Jurkat, Clone E6-1 (cell line): ENCODE data around the gene ZNF385B.

Experiments
- DNase-seq: peaks from one replicate; pipeline ENCODE4 v3.0.0-alpha.2; 2011; ENCODE audit warnings: low read depth, low spot score
- H3K4me3 ChIP-seq: 2 replicates; pipeline ENCODE4 v1.5.1; 2011; ENCODE audit warnings: mild to moderate bottlenecking, low read length, control low read depth, moderate library complexity

Gene ZNF385B

DNA sequence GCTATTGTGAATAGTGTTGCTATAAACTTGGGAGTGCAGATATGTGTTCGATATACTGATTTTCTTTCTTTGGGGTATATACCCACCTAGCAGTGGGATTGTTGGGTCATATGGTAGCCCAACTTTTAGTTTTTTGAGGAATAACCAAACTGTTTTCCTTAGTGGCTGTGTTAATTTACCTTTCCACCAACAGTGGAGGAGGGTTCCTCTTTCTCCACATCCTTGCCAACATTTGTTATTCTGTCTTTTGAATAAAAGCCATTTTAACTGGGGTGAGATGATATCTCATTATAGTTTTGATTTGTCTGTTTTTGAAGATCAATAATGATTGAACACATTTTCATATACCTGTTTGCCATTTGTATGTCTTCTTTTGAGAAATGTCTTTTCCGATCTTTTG, 314.8 kb downstream of the ZNF385B start:
- no peak for DNase-seq
- H3K4me3 ChIP-seq = no peak overlapping the region

DNA sequence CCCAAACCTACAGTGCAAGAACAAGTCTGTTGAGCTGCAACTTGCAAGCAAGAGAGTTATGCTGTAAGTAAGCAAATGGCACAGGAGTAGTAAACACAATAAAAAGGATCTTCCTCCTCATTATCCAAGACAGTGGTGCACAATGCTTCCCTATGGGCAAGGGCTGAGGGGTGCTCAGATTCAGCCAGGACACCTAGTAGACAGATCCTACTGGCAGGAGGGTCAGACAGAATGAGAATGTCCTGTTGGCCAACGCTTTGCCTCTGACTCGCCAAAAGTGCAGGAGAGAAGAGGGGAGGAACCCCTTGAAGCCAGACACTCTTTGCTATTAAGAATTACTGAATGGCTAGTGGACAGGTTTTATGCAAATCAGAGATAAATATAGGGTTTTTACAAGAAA, 316.4 kb downstream of the ZNF385B start:
- no peak overlapping the region for H3K4me3 ChIP-seq
- no peak for DNase-seq

DNA sequence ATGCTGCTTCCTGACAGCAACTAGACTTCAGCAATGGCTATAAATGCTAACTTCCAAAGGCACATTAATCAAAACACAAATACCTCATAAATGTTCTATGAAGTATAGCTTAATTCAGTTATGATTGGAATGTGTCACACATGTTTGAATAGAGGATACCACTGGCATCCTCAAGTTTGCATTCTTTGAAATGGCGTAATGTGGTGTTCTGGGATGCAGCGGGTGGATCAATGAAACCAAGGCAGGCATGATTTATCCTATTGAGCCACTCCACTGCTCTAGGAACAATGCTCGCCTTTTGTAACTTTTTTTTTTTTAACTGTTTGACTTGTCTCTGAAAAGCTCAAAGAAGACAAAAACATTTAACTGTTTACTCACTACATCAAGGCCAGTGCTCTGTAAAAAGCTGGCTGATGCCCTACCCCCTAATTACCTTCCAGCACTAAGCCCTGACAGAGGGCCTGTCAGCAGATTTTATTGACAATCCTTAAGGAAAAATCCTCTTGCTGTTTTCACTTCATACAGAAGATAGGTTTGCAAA, 318.0 kb downstream of the ZNF385B start:
- no peak overlapping the region for H3K4me3 ChIP-seq
- no peak for DNase-seq

DNA sequence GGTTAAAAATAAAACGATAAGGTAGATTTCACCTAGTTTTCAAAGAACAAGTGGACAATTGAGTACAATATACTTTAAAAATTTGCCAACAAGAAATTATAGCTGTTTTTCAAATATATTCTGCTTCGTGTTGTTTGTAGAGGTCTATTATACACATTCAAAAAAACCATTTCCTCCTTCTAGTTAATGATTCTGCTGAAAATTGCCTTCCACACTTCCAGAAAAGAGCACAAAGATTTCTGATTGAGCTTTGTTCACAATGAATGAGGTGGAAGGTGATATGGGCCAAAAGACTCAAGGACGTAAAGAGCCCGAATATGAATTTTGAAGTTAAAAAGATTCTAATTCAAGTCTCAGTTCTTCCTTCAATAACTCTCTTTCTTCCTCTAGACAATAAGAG, 319.8 kb downstream of the ZNF385B start:
- H3K4me3 ChIP-seq = no peak overlapping the region
- no peak for DNase-seq

DNA sequence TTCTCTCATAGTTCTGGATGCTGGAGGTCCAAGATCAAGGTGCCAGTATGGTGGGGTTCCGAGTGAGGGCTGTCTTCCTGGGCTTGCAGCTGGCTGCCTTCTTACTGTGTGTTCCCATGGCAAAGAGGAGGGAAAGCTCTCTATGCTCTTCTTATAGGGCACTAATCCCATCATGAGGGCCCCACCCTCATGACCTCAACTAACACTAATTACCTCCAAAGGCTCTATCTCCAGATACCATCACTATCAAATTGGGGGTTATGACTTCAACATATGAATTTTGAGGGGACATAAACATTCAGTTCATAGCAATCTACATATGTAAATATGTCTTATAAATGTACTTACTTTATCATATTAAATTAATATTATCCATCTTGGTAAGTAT, 322.3 kb downstream of the ZNF385B start:
- DNase-seq = no peak
- no peak overlapping the region for H3K4me3 ChIP-seq

DNA sequence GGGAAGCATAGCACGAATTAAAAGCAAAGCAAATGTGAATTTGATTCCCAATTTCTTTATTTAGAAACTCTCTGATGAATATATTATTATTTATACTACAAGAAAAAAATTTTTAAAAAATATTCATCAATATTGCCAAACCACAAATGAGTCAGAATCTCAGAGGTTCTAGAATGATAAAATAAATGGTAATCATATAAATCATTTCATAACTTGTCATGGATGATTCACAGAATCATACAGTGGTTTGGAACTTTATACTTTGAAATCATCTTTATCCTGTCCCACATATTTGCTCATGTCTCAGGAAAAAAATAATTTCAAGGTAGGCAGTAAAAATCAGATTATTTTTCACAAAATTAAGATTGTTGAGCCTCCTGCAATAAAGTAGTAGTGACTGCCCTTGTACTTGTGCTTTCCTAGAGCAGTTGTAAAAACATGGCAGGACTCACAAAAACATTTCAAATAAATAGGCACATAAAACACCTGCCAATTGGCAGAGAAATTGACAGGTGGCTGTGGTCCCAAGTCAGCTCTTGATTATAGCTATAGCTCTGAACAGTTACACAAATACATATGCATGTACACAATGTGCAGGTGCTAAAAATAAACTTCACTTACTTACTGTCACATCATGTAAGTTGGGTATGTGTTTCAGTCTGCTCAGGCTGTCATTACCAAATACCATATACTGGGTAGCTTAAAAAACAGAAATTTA, 322.8 kb downstream of the ZNF385B start:
- no peak for DNase-seq
- no peak overlapping the region for H3K4me3 ChIP-seq

DNA sequence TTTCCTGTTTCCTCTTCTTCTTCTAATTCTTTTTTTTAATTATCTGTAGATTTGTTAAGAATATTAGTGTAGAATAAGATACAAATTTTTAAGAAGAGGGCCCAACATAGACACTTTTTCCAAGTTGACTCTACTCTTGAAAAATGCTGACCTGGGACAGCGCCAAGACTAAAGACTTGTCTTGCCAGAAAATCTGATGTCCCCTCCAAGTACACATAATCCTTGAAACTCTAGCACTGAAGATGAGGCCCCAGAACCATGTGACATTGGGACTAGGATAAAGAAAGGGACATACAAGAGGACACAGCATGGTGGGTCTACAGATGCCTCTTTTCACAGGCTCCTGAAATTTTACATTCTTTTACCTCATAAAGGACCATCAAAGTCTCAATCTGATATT, 325.2 kb downstream of the ZNF385B start:
- H3K4me3 ChIP-seq = no peak overlapping the region
- no peak for DNase-seq

DNA sequence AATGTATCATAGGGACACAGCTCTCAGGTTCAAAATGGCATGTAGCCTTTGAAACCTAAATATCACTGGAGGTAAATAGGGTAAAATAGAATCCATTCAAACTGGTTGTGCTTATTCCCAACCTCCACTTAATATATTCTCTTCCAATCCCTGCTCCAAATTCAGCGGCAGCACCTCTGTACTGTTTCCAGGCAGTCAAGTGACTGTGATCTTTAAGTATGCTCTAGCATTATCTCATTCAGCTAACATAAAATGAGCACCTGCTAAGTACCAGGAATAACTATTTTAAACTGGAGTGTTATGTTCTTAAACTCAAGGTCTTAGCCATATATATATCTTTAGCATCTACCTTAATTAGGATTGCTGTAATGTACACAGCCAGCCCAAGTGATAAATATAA, 327.5 kb downstream of the ZNF385B start:
- DNase-seq = no peak
- no peak overlapping the region for H3K4me3 ChIP-seq

DNA sequence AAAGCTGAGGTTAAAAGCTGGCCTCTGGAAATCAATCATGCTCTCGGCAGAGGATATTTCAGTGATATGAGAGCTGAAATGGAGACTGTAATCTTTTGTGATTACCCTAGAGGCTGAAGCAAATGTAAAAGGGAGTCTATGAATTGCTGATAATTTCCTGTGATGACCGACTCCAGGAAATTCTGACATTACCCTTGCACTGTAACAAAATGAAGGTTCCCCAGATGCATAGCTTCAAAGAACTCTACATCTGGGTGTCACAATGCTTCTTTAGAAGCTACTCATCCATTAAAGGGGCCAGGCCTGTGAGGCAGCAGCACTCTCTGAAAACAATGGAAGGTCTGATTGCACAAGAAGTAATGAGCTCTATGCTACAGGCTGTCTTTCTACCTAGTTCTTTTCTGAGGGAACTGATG, 328.5 kb downstream of the ZNF385B start:
- no peak overlapping the region for H3K4me3 ChIP-seq
- no peak for DNase-seq

DNA sequence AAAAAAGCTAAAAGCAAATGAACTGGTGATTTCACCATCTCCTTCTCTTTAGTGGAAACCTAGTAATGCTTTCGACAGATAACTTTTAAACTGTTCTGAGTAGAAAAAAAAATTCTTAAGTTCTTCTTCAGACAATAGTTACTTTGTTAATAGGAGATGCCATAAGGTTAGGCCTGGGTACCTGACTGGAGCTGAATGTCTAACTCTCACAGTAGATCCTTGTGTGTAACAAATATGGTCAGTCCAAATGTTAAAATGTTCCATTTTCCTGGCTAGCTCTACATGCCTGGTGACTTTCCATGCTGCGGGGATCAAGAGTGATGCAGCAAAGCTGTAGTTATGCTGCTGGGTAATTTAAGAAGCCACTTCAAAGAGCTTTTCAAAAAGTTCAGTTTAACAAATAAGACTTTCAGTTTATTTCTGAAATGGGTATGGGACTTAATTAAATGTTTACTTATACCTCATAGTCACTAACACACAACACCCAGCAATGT, 332.8 kb downstream of the ZNF385B start:
- DNase-seq = no peak
- H3K4me3 ChIP-seq = no peak overlapping the region

DNA sequence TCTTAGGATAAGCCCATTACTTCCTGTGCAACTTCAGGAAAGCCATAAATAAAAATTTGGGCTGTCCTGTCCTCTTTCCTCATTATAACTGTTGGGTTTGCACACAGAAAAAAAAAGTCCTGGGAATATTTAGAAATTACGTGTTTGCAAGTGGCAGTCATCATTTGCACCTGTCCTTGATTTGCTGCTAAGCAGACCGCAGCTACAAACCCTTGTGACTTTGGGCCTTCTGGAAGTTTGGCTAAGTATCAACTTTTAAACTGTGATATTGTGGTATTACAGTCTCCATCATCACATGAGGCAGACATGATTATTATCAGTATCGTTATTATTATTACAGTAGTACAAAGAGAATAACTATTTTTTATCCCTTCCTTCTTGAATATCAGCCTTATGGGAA, 336.1 kb downstream of the ZNF385B start:
- H3K4me3 ChIP-seq = no peak overlapping the region
- DNase-seq = no peak

DNA sequence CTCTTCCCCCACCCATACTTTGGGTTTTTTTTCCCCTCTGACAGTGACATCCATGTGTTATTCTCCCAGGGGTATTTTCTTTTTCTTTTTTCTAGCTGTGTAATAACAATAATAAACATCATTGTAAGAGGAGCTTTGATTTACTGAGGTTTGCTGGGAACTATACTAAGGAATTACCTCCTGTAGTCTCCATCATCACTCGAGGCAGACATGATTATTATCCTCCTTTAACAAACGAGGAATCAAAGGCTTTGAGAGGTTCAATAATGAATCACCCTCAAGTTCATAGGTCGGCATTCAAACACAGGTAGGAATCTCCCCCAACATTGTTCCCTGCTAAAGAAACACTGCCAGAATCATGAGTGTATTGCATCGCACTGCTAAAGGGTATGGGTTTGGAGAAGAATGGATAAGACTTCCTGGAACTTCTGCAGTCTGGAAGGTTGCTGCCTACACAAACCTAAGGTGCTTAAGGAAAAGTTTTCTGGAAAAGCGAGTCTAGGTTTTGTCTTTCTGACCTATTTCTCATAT, 336.5 kb downstream of the ZNF385B start:
- H3K4me3 ChIP-seq = no peak overlapping the region
- DNase-seq = no peak

DNA sequence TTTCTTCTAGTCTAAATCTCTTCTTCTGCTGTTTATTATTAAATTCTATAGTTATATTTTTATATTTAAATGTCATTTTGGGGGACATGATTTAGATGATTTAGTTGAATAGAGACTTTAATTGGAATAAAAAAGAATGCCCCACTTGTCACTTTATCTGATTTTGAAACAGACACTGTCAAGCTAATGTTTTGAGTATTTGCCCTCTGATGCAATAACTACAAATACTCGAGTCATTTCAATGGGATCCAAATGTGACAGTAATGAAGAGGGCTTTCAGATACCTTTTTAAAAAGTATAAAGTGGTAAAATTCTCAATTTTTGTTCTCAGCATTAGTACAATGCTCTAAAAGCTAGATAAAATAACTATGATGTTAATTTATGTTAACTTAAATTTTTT, 339.5 kb downstream of the ZNF385B start:
- no peak overlapping the region for H3K4me3 ChIP-seq
- no peak for DNase-seq

DNA sequence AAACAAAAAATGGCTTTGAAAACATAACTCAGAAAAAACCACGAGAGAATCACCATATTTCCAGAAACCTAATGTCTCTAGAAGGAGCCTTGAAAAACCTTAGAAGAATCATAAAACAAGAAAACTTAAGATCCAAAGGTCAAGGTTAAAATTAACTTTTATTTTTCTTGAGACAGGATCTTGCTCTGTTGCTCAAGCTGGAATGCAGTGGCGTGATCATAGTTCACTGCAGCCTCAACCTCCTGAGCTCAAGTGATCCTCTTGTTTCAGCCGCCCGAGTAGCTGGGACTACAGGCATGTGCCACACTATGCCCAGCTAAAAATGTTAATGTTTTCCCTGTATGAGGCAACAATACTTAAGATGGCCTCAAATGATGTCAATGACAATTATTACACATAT, 342.6 kb downstream of the ZNF385B start:
- no peak overlapping the region for H3K4me3 ChIP-seq
- DNase-seq = no peak

DNA sequence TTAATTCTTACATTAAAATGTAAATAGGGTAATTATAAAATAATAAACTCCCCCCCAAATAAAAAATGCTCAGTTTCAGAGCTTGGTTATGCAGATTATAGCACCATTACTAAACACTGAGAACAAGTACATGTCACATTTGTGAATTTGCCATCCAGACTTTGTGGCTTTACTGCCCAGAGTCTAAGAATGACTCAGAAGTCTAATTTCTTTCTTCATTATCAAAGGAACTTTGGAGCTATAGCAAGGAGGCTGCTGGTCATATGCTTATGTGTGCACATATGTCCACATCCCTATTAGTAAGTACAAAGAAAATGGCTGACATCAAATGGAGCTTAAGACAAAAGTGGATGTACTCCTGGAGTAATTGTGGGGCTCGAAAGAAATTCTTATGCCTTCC, 348.2 kb downstream of the ZNF385B start:
- no peak for DNase-seq
- no peak overlapping the region for H3K4me3 ChIP-seq

DNA sequence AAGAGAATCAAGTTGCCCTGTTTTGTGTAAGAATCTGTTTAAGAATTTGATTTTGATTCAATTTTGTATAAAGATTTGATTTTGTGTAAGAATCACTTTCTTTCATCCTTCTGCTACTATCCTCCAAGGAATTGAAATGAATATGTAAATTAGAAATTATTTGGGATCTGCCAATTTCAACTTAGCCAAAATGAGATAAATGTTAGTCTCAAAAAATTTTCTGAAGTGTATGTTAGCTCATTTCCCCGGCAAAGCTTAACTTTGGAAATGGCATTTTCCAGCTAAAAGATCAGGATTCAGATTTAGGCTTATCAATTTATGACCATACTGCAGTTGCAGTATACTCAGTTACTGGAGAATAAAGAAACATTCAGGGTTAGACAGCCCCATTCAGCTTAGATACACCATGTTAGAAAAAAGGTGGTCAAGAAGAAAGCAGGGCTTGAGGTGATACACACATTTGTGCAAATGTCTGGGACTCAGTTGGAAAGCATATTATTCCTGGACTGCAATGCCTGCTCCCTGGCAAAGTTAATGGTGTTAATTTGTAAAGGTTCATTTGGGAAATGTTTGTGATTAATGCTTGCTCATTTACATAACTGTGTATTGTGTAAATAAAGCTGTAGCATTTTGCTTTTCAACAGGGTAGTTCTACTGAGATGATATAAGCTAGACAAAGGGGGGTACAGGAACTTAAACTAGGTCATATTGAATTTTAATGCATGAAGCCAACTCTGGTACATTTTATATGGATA, 349.0 kb downstream of the ZNF385B start:
- no peak overlapping the region for H3K4me3 ChIP-seq
- no peak for DNase-seq

DNA sequence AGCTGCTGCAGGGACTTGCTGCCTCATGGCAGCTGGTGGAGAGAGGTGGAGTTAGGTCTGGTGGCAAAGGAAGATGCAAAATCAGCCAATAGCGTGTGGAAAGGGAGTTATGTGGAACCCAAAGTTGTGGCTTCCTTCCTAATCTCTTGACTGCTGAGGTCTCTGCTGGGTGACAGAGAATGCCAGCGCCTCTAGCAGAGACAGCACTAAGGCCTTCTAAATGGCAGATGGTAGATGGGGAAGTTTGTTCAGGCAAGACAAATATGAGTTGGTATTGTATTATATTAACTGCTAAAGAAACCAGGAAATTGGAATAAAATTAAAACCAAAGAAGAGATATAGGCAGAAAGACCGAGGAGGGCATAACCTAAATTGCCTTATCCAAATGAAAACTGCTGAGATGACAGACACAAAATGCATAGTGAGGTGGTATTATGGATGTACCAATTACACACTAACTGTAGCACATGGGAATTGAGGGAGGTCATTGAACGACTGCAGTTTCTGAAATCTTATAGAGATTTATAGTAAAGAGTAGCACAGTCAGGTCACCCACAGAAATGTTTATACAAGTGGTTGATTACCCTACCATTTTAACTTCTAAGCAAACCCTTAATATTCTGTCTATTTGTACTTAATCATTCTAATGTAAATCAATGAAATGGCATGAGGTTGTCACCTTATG, 350.2 kb downstream of the ZNF385B start:
- no peak for DNase-seq
- H3K4me3 ChIP-seq = no peak overlapping the region

DNA sequence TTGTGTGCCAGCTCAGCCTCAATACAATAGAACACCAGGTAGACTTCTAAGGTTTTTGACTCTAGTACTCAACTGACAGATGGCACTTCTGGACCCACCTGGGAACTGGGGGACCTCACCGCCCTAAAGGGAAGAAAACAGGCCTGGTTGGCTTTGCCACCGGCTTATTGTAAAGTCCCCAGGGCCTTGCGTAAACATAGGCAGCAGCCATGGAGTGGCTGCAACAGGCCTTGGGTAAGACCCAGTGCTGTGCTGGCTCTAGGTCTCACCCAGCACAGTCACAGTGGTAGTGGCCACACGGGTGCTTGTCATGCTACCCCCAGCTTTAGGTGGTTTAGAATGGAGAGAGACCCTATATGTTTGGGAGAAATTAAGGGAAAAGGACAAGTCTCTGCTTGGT, 366.1 kb downstream of the ZNF385B start:
- no peak for DNase-seq

DNA sequence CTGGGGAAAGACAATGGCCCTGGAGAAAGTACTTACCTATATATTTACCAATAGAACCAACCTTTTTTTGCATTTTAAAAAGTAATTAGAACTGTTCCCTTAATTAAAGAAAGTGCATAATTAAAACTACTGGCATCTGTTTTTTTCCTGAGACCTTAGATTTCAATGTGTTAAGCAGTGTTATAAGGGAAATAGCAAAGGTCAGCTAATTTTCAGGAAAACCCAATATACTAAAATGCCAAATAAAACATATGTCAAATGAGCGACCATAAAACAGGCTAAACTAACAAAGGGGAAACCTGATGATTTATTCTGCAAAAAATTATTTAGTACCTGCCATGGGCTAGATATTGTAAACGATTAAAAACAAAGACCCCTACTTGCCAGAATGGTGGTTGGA, 372.8 kb downstream of the ZNF385B start:
- no peak for DNase-seq
- no peak overlapping the region for H3K4me3 ChIP-seq

More for the DNA sequence above, 366.1 kb downstream of the ZNF385B start:
- no peak overlapping the region for H3K4me3 ChIP-seq
